GM12878 (cell line): ENCODE results near the gene HYAL1. TPM values are rescaled to one million over a fixed set of nuclear protein-coding genes. Genes with fewer than 3 reads are reported as not detected.
A peak's percentile ranks its signal among the peaks of the same experiment; 100 is the strongest.

Experiments
- BCL11A ChIP-seq: IDR thresholded peaks from 2 replicates; pipeline ENCODE4 v1.6.1; 2011; ENCODE audit warnings: low read depth, low read length
- CBX3 ChIP-seq: fragments of 200-600 bp; sonication (generic); IDR thresholded peaks from 2 replicates; pipeline ENCODE4 v1.6.1; 2016; ENCODE audit warnings: low read depth, borderline replicate concordance
- EP300 ChIP-seq, 2 experiments: fragments of 150-350 bp in 1 of 2; IDR thresholded peaks; 2 replicates each; pipeline ENCODE4 v1.6.1; 2011 to 2012; ENCODE audit warnings: low read depth in 2 of 2, low read length in 2 of 2, borderline replicate concordance in 1 of 2, improper control_type of control experiment in 1 of 2, inconsistent platforms in 1 of 2; ENCODE audit not compliant: control insufficient read depth in 1 of 2
- ESRRA ChIP-seq: IDR thresholded peaks from 2 replicates; pipeline ENCODE4 v1.6.1; 2012; ENCODE audit warnings: mild to moderate bottlenecking, low read length, improper control_type of control experiment
- FOS ChIP-seq: IDR thresholded peaks from 3 replicates; pipeline ENCODE4 v1.6.1; 2011; ENCODE audit warnings: borderline replicate concordance; ENCODE audit not compliant: insufficient read length; ENCODE audit errors: extremely low read depth
- GABPA ChIP-seq: IDR thresholded peaks from 2 replicates; pipeline ENCODE4 v1.6.1; 2014; ENCODE audit warnings: antibody characterized with exemption, low read depth, mild to moderate bottlenecking, inconsistent platforms
- HDAC2 ChIP-seq: fragments of 200-600 bp; sonication (generic); IDR thresholded peaks from 2 replicates; pipeline ENCODE4 v1.6.1; 2017
- HDAC6 ChIP-seq: fragments of 200-600 bp; sonication (generic); IDR thresholded peaks from one replicate; pipeline ENCODE4 v1.8.0; 2017; ENCODE audit warnings: antibody characterized with exemption; ENCODE audit not compliant: unreplicated experiment
- HDGF ChIP-seq: fragments of 450-650 bp; IDR thresholded peaks from 2 replicates; pipeline ENCODE4 v1.6.1; 2016; ENCODE audit warnings: antibody characterized with exemption
- MTA2 ChIP-seq: fragments of 450-650 bp; IDR thresholded peaks from 2 replicates; pipeline ENCODE4 v1.6.1; 2016; ENCODE audit warnings: low read depth, mild to moderate bottlenecking, moderate library complexity
- NRF1 ChIP-seq: conservative IDR thresholded peaks from 2 replicates; pipeline ENCODE4 v1.6.1; 2011; ENCODE audit warnings: mild to moderate bottlenecking, low read depth, low read length, improper control_type of control experiment
- PAX8 ChIP-seq: fragments of 450-650 bp; IDR thresholded peaks from 2 replicates; pipeline ENCODE4 v1.6.1; 2017; ENCODE audit warnings: mild to moderate bottlenecking, moderate library complexity
- RUNX3 ChIP-seq: IDR thresholded peaks from 2 replicates; pipeline ENCODE4 v1.6.1; 2012; ENCODE audit warnings: low read length, inconsistent platforms
- SMAD5 ChIP-seq: IDR thresholded peaks from 2 replicates; pipeline ENCODE4 v1.6.1; 2016; ENCODE audit warnings: antibody characterized with exemption, low read depth
- SPI1 ChIP-seq: IDR thresholded peaks from 2 replicates; pipeline ENCODE4 v1.6.1; 2011; ENCODE audit warnings: low read depth, mild to moderate bottlenecking, low read length, moderate library complexity, borderline replicate concordance; ENCODE audit not compliant: insufficient read depth
- STAT1 ChIP-seq: fragments of 450-650 bp; conservative IDR thresholded peaks from 2 replicates; pipeline ENCODE4 v1.6.1; 2014; ENCODE audit warnings: antibody characterized with exemption, mild to moderate bottlenecking
- YY1 ChIP-seq: IDR thresholded peaks from 2 replicates; pipeline ENCODE4 v1.6.1; 2011; ENCODE audit warnings: low read depth, mild to moderate bottlenecking, low read length
- ZBTB4 ChIP-seq: fragments of 450-650 bp; formaldehyde crosslinking; IDR thresholded peaks from 2 replicates; pipeline ENCODE4 v1.4.0; 2022; ENCODE audit warnings: mild to moderate bottlenecking, moderate library complexity
- ZNF217 ChIP-seq: fragments of 450-650 bp; IDR thresholded peaks from 2 replicates; pipeline ENCODE4 v1.6.1; 2017; ENCODE audit warnings: antibody characterized with exemption, mild to moderate bottlenecking
- polyA plus RNA-seq, 11 experiments: library from polyadenylated mRNA; depleted of rRNA in 4 of 11; unstranded in 6 of 11; stranded (reverse) in 5 of 11; fragments of >200 nt; fragmentation: Nextera tagmentation in 4 of 11; fragmentation: Illumina TruSeq in 1 of 11; extraction: Ambion mirVana in 4 of 11; extraction: Trizol in 1 of 11; gene quantifications; 1 replicate in 1 of 11; 2 replicates in 10 of 11; pipeline versions ENCODE4 v1.2.1 to v1.2.3, GENCODE V29; 2011 to 2016; ENCODE audit warnings: inconsistent platforms in 2 of 11, missing spikeins in 2 of 11, low read depth in 1 of 11
- total RNA-seq, 4 experiments: library from RNA; depleted of rRNA in 3 of 4; stranded (reverse); fragments of >200 nt in 3 of 4; fragmentation: Illumina TruSeq in 1 of 4; extraction: Trizol in 1 of 4; gene quantifications; 2 replicates each; pipeline versions ENCODE4 v1.2.1 to v1.2.3, GENCODE V29; 2013 to 2021
- TF ChIP-seq, protein P1 (sequence below), 3 experiments: IDR thresholded peaks in 2 of 3; conservative IDR thresholded peaks in 1 of 3; 2 replicates each; pipeline ENCODE4 v1.5.1; 2011; ENCODE audit warnings: low read depth in 3 of 3, low read length in 3 of 3, mild to moderate bottlenecking in 3 of 3, control low read depth in 2 of 3, moderate library complexity in 2 of 3, inconsistent platforms in 1 of 3, mixed read lengths in 1 of 3; ENCODE audit not compliant: control insufficient read depth in 2 of 3, insufficient read depth in 1 of 3; ENCODE audit errors: extremely low read depth in 1 of 3
- TF ChIP-seq, protein P2 (sequence below): fragments of 450-650 bp; IDR thresholded peaks from 2 replicates; pipeline ENCODE4 v1.6.1; 2016; ENCODE audit warnings: mild to moderate bottlenecking, moderate library complexity, borderline replicate concordance

Gene HYAL1
- total and polyA plus RNA-seq, 10 of the 15 experiments (the other 5 are each of a cell fraction or from before 2014, with no cell fraction given) = 0.04 to 0.55 (median 0.18) TPM; not detected in 2

DNA sequence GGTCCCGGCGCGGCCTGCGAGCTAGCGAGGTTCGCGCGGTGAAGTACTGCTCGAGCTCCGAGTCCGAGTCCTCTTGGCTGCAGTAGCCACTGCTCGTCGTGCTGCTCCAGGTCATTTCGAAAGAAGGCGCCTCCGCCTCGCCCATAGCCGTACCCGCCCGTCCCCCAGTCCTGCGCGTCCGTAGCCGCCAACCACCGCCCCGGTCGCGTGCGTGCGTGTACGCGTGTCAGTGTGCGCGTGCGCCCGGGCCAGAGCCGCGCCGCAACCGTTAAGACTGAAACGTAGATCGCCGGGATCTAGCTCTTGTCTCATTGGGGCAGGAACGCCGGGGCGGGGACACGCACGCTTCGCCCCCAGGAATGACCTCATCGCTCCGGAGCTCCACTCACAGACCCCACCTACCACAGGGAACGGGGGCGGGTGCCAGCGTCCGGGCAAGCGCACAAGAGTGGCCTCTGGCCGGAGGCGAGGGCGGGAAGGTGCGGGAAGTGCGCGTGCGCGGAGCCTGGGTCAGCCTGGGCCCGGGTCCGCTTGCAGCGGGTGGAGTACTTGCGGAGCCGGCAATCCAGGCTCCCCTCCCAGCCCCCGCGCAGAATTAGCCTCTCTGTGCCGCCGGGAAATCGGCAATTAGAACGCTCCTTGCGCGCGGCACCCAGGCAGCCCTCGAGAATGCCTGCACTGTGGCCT is 33.9 kb upstream of the HYAL1 start (continued):
- TF ChIP-seq, protein P1, sequence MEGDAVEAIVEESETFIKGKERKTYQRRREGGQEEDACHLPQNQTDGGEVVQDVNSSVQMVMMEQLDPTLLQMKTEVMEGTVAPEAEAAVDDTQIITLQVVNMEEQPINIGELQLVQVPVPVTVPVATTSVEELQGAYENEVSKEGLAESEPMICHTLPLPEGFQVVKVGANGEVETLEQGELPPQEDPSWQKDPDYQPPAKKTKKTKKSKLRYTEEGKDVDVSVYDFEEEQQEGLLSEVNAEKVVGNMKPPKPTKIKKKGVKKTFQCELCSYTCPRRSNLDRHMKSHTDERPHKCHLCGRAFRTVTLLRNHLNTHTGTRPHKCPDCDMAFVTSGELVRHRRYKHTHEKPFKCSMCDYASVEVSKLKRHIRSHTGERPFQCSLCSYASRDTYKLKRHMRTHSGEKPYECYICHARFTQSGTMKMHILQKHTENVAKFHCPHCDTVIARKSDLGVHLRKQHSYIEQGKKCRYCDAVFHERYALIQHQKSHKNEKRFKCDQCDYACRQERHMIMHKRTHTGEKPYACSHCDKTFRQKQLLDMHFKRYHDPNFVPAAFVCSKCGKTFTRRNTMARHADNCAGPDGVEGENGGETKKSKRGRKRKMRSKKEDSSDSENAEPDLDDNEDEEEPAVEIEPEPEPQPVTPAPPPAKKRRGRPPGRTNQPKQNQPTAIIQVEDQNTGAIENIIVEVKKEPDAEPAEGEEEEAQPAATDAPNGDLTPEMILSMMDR (IDR thresholded peaks at IDR 0.05 in 2 of 3, conservative IDR thresholded peaks at IDR 0.05 in 1 of 3; ENCODE audit: control insufficient read depth in 2 of 3, extremely low read depth in 1 of 3, insufficient read depth in 1 of 3, low read depth in 3 of 3, low read length in 3 of 3) = no peak
- TF ChIP-seq BCL11A = no peak
- peak; percentile 52 for TF ChIP-seq NRF1
- TF ChIP-seq EP300 (IDR thresholded peaks at IDR 0.05; ENCODE audit: borderline replicate concordance in 1 of 2, control insufficient read depth in 1 of 2, low read depth in 2 of 2, low read length in 2 of 2) = 0 out of 4 replicates have a peak, but pooled peaks of 1 of the 2 experiments have one; percentile 33
- TF ChIP-seq ESRRA = no peak
- TF ChIP-seq HDAC6 = no peak
- no peak for TF ChIP-seq ZNF217
- peak; percentile 56; the same call in 1 of the 2 replicates for TF ChIP-seq SMAD5
- no peak for TF ChIP-seq MTA2
- no peak for TF ChIP-seq ZBTB4 (CRISPR knock-in tag)
- no peak for TF ChIP-seq RUNX3
- TF ChIP-seq STAT1 = no peak
- no peak for TF ChIP-seq FOS
- TF ChIP-seq HDGF = peak; percentile 95; the same call in 1 of the 2 replicates
- no peak for TF ChIP-seq PAX8
- TF ChIP-seq SPI1 = no peak
- TF ChIP-seq, protein P2, sequence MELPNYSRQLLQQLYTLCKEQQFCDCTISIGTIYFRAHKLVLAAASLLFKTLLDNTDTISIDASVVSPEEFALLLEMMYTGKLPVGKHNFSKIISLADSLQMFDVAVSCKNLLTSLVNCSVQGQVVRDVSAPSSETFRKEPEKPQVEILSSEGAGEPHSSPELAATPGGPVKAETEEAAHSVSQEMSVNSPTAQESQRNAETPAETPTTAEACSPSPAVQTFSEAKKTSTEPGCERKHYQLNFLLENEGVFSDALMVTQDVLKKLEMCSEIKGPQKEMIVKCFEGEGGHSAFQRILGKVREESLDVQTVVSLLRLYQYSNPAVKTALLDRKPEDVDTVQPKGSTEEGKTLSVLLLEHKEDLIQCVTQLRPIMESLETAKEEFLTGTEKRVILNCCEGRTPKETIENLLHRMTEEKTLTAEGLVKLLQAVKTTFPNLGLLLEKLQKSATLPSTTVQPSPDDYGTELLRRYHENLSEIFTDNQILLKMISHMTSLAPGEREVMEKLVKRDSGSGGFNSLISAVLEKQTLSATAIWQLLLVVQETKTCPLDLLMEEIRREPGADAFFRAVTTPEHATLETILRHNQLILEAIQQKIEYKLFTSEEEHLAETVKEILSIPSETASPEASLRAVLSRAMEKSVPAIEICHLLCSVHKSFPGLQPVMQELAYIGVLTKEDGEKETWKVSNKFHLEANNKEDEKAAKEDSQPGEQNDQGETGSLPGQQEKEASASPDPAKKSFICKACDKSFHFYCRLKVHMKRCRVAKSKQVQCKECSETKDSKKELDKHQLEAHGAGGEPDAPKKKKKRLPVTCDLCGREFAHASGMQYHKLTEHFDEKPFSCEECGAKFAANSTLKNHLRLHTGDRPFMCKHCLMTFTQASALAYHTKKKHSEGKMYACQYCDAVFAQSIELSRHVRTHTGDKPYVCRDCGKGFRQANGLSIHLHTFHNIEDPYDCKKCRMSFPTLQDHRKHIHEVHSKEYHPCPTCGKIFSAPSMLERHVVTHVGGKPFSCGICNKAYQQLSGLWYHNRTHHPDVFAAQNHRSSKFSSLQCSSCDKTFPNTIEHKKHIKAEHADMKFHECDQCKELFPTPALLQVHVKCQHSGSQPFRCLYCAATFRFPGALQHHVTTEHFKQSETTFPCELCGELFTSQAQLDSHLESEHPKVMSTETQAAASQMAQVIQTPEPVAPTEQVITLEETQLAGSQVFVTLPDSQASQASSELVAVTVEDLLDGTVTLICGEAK = no peak
- no peak for TF ChIP-seq GABPA
- TF ChIP-seq HDAC2 = no peak
- TF ChIP-seq CBX3 = no peak
- no peak for TF ChIP-seq YY1
